Peyer's patch (tissue), 4 donors: ENCODE results near the gene IL1F10.

Experiments
- CTCF ChIP-seq, 6 experiments: fragments of 450-650 bp in 4 of 6; fragments of 200-600 bp in 2 of 6; sonication (generic) in 1 of 6; IDR thresholded peaks; one replicate each; pipeline ENCODE4 v1.5.1; 2017 to 2019; ENCODE audit warnings: antibody characterized with exemption in 6 of 6, mild to moderate bottlenecking in 3 of 6, moderate library complexity in 1 of 6
- POLR2A ChIP-seq, 2 donors: fragments of 450-650 bp; IDR thresholded peaks; one replicate each; pipeline ENCODE4 v1.5.1; 2017; ENCODE audit warnings: antibody characterized with exemption in 2 of 2, mild to moderate bottlenecking in 2 of 2, moderate library complexity in 2 of 2

DNA sequence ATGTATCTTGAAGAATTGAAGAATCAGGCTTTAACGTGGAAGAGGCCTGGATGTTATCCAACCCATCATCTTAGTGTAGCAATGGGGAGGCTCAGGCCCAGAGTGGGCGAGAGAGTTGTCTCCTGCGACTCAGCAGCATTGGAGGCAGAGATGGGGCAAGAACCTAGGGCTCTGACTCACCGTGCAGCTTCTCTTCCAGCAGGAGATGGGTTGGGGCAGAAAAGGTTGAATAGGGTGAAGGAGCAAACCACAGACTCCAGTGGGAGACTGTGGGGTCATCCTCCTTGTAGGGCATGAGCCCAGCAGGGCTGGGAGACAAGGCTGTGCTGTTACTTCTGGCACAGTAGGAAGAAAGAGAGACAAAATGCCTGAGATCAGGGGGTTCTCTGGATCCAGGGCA is 7.4 kb upstream of the IL1F10 start:
- no peak for TF ChIP-seq CTCF (IDR thresholded peaks at IDR 0.05)
- TF ChIP-seq POLR2A (IDR thresholded peaks at IDR 0.05) = no peak
